Measurements from ENCODE around the gene SLC1A2.
A peak's percentile ranks its signal among the peaks of the same experiment; 100 is the strongest.

SLC1A2 gene

DNA sequence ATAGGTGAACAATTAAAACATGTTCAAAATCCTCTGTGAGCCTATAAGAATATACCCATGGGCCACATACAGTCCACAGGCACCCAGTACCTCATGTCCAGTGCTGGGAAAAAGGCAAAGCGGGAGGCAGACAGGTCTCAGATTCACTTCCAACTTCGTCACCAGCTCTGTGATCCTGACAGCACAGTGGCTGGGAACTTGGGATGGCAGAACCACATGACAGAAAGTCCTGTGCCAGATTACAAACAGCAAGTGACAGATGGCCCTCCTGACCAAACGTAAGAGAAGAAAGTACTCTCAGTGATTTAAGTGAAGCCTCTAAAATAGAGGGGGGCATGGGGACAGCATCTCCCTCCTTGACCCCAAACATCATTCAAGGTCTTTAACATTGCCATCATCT lies 5.8 kb downstream of the SLC1A2 start:
- DNase-seq (ENCODE audit: low read depth in 3 of 3), result no peak

DNA sequence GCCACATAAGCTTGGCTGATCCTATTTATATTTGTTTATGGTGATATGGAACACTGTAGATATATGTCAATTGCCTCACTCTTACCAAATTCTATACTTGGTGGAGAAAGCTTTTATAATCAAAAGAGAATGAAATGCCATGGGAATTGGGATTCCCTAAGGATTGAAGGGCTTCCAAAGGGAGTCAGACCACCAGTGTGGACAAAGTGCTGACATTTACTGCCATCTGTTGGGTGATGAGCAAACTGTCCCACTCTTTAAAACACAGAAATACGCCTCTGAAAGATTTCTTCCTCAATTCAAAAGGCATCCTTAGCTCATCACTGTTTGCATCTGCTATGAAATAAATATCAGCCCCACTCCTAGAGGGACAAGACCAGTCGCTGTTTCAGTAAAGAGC lies 7.1 kb downstream of the SLC1A2 start:
- DNase-seq (ENCODE audit: low read depth in 3 of 3), result no peak

GRCh38 chr11:35407041-35407440 lies 12.3 kb downstream of the SLC1A2 start:
- no peak for DNase-seq (ENCODE audit: low read depth in 3 of 3)

DNA sequence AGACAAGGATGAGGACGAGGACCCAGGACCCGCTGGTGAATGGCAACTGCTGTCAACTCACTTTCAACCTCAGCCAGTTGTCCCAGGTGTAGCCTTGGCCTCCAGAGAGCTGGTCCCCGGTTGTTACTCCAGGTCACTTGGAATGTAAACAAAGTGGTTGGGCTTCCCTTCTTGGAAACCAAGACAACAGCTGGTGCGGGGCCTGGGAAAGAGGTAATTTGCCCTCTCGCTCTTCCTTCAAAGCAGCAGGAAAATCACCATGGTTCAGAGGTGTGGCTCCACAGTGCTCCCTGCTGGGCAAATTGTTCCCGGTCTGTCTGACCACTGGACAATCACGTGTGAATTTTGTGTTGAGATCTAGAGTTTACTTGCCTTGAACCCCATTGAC lies 15.0 kb downstream of the SLC1A2 start:
- no peak for DNase-seq (ENCODE audit: low read depth in 3 of 3)

- no peak for DNase-seq (ENCODE audit: low read depth in 3 of 3)
These were observed 15.5 kb downstream of the SLC1A2 start for GRCh38 chr11:35403765-35404387.

GRCh38 chr11:35402751-35403660 lies 16.4 kb downstream of the SLC1A2 start:
- no peak for DNase-seq (ENCODE audit: low read depth in 3 of 3)

DNA sequence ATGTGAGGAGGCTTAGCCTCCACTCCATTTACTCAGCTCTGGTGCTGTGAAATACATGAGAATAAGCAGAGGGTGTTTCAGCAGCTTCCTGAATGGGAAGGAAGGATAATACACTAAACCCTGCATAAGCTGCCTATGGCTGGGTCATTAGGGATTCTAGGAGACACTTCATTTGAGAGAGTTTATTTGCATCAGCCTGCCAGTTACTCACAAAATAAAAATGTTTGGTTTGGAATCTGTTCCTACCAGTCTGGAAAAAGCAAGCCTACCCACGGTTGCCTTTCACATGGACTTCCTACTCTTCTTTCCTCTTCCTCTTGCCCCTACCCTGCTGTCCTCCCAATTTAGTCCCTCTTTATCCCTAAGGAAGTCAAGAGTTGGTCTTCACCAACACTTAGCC lies 20.5 kb downstream of the SLC1A2 start:
- DNase-seq (ENCODE audit: low read depth in 3 of 3), result no peak

DNA sequence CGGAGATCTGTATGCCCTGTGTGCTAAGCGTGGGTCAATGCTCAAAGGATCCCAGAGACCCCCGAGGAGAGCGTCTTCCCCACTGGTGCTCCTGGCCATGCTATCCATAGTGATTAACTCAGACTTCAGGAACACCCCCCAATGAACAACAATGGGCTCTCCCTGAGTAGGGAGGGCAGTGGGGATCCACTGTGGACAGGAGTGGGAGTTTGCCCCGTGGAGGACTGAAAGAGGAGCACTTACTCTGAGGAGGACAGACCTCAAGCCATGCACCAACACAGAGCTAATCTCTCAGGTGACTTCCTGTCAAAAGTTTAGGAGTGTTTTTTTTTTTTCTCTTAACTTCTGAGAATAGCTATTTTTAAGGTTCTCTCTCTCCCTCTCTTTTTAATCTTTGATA lies 24.4 kb downstream of the SLC1A2 start:
- no peak for DNase-seq (ENCODE audit: low read depth in 3 of 3)

DNA sequence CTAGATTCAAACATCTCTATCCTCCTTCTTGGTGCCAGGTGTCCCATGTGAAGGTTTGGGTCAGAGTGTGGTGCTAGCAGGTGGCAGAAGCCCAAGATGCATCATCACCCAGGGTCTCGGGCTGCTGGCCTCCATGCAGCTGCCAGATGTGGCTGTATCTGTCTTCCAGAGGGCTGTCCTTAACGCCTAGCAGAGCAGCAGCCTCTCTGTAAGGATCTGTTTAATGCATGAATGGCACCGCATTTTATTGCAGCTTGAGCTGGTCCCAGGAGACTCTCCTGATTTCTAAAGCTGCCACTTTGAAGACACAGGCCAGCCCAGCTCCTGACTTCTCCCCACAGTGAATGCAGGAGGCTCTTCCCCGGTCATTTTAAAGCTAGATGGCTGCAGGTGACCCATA lies 26.3 kb downstream of the SLC1A2 start:
- DNase-seq (ENCODE audit: low read depth in 3 of 3), result no peak

DNA sequence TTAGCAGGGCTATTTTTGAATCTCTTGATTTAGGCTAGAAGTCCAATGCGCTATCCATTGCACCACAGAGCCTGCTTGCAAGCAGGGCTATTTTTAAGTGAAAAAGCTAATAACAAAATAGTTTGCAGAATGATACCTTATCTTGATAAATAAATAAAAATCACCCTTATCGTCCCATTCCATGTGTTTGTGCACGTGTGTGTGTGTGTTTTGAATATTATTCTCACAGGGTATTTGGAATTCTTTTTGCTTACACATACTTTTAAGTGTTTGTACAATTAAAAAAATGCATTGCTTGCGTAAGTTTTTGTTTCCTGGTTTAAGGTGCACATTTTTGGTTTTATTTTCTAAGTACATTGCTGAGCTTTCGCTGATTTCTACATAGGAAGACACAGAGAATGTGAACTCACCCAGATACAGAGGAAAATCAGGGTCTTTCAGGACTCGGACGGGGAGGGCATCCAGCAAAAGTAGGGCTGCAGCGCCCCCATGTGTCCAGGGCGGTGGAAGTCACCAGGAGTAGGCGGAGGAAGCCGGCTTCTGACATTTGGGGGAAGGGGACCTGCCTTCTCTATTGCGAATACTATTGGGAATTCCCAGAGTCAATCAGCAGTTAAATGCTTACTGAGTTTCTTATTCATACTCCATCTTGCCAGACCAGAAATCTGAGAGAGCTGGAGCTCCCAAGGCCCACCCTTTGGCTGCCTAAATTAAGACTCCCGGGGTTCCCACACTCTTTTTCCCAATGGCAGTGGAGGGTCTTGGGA lies 27.3 kb downstream of the SLC1A2 start:
- peak; percentile 75 to 86 (median 84) for DNase-seq (ENCODE audit: low read depth in 3 of 3)

GRCh38 chr11:35390737-35391682 lies 28.3 kb downstream of the SLC1A2 start:
- peak in 2 of 3 experiments; percentile 12 to 22 for DNase-seq (ENCODE audit: low read depth in 3 of 3)

DNA sequence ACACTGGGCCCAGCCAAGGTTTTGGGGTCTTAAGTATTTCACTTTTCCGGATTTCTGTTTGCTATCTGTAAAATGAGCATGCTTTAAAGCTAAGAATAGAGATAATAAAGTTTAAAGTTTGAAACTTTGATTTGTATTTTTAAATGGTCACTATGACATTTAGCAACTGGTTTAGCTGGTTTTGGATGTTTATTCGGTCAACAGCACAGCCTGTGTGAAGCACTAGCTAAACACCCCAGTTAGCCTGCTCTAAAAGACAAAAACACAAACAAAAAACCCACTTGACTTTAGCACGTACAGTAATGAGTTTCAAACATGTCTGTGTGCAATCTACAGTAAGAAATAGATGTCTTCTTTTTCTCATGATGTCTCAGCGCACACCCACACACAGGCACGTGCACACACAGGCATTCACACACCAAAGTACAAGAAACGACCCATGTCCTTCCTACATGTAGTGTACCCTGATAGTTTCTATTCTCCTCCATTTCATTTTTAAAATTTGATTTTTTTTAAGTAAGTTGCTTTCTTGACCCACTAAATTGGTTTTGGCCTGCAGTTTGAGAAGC lies 29.4 kb downstream of the SLC1A2 start:
- DNase-seq (ENCODE audit: low read depth in 3 of 3), result peak in 2 of 3 experiments; percentile 18 to 38

DNA sequence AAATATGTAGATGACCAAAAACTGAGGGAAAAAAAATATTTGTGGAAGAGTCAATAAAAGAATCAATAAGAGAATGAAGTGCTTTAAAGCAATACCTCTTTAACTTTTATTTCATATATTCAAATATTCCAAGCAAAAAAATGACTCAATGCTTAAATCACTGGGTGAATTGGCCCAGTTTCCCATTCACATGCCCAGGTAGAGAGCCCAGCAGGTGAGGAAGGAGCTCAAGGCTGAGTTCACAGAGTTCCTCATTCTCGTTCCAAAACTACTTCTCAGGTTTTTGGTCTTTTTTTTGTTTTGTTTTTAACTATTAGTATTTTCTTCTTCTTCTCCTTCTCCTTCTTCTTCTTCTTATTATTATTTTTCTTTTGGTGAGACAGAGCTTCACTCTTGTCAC lies 30.2 kb downstream of the SLC1A2 start:
- no peak for DNase-seq (ENCODE audit: low read depth in 3 of 3)

GRCh38 chr11:35388061-35388460 lies 31.3 kb downstream of the SLC1A2 start:
- DNase-seq (ENCODE audit: low read depth in 3 of 3), result no peak

DNA sequence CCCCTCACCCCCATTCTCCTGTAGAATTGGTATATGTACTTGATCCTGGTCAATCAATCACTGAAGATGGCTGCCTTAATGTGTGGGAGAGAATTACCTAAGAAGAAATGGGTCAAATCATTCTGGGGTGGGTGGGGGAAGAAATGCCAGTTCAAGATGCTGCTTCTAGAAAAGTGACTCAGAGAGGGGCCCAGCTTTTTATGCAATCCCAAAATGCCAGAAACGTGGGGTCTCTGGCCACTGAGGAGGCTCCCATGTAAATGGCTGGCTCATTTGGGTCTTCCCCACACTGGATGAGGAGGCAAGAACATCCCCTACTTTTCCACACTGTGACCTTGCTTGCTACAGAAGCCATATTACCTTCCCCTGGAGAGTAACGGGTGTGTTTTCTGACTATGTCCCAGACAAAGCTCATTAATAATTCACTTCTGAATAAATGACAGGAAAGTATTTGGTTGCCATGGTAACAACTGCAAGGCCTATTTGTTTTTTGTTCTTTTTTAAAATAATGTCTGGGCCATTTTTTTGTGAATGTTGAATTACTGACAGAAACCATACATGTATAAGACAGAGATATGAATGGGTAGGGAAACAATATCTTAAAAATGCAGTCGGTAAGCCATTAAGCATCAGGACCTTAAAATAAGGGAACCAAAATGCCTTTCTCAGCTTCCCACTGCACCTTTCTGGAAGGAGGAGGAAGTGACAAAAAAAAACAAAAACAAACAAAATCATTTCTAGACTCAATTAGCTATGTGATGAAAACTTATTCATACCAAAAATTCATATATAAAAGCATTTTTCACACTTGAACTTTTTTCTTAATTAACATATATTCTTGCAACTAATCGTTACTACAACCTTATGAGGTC lies 32.0 kb downstream of the SLC1A2 start:
- DNase-seq (ENCODE audit: low read depth in 3 of 3), result no peak

DNA sequence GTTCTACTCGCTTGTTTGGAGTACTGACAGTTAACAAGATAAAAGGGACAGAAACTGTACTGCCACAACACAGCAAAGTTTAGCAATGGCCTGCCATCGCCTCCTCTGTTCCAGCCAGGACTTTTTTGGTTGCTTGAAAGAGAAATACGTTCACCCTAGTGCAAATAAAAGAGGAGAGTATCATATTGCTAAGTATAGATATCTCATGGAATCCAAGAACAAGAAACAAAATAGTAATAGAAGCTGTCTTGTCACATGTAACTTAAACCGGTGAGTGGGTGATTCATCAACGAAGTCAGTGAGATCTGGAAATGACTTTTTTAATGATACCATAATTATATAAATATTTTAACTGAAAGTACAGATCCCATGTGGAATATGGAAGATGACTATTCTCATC lies 35.4 kb downstream of the SLC1A2 start:
- no peak for DNase-seq (ENCODE audit: low read depth in 3 of 3)

- DNase-seq (ENCODE audit: low read depth in 3 of 3), result no peak
These were observed 37.5 kb downstream of the SLC1A2 start for GRCh38 chr11:35381709-35382322.

DNA sequence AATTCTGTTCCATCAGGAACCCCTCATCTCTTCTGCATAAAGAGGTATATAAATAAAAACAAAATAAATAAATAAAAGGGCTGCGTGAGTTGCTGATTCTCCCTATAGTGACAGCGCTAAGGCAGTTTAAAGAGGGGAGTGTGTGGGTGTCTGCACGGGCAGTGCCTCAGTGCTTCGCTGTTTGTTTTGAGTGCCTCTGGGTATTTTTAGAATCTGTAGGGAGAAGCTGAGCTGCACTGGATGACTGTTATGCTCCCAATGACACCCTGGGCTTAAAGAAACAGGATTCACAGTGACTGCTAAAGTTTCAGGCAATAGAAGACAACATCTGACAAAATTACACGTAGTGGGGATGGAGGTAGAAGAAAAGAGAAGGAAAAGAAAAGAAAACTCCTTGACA lies 38.8 kb downstream of the SLC1A2 start:
- no peak for DNase-seq (ENCODE audit: low read depth in 3 of 3)

DNA sequence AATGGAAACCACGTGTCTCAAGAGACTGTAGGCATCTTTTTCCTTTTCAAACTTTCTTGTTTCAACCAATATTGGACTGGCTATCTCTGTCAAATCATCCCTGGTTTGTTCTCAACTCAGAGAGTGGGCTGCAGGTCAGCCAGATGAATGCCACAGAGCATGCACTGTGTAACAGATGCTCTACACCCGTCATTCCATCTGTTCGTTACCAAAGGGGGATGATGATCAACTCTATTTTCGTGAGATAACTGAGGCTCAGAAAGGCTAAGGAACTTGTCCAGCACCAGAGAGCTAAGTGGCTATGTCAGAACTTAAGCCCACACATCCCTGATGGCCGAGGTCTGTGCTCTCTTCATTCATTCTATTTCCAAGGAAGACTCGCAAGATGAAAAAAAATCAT lies 42.1 kb downstream of the SLC1A2 start:
- no peak for DNase-seq (ENCODE audit: low read depth in 3 of 3)

DNA sequence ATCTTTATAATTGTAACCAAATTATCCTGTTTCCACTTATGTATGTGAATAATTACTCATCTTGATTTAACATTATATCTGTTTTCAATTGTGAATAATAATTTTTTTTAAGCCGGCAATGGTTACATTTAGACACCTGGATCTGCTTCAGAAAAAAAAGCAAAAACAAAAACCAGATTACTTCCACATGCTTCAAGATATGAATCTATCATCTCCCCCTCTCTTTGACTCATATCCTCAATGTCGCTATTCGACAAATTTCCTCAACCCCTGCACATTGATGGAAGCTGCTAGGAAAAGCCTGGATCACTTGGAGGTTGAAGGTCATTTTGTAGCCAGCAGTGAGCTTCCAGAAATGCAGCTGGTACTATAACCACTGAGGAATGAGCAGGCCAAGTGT lies 42.7 kb downstream of the SLC1A2 start:
- no peak for DNase-seq (ENCODE audit: low read depth in 3 of 3)

Data from stimulated activated CD4-positive, alpha-beta T cell treated with anti-CD3 and anti-CD28 coated beads, TNF-alpha, amount 100 ng/mL, for 24 hours (primary cell).